ENCODE data around the gene ITGA5.
A peak's percentile ranks its signal among the peaks of the same experiment; 100 is the strongest.
"Not testable (repeated sequence)": the region's sequence is repeated elsewhere in the genome, so short reads cannot be mapped to it uniquely, and the experiment has no call there.

ITGA5 gene

DNA sequence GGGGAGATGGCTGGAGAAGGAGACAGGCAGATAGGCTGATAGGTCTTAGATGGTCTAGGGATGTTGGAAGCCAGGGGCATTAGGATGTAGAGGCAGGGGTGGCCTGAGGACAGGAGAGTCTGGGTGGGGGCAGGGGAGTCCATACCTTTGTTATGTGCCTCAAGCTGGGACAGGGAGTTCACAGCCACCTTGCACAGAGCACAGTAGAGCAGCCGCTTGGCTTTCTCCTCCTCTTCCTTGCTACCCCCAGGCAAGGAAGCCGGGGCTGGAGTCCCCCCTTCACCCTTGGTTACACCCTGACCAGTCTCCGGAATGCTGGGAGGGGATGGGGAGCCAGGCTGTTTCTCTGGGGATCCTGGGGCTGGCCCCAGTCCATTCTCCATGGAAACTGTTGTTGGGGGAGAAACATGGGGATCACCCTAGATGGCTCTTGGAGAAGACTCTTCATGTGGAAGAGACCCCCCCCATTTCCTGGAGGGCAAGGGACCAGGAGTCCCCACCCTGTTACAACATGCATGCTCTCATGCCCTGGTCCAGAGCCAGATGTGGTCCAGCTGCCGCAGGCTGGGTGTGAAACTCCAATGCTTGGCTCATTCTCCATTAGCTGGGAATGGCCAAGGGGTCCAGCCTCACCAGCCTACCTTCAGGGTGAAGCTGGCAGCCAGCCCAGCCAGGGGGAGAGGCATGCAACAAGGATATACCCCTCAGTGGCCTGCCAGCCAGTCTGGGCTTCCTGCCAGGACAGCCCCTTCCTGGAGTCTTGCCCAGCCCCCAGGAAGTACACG, 47.5 kb downstream of the ITGA5 start:
- DNase-seq (ENCODE audit: low spot score) = no peak

DNA sequence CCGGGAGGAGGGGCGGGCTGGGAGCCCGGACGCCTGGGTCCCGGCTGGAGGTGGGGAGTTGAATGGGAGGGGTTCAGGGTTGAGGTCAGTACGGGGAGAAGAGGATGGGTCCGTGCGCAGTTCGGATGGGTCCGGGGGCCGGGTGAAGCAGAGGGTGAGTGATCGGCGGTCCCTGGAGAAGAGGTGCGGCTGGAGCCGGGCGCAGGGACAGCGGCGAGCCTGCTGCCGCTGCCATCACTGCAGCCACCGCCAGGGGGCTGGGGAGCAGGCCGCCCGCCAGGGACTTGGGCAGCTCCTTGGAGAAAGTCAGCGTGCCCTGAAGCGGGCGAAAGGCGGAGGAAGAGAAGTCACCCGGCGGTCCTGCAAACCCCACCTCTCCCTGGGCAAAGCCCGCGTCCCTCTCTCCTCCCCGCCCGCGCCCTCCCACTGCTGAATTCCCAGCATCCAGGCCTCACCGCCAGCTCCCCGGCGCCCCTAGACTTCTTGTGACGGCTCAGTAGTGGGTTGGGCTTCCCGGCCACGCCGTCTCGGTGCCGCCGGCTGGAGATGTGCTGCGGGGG, 48.8 kb downstream of the ITGA5 start:
- peak; percentile 88 for DNase-seq (ENCODE audit: low spot score)

GRCh38 chr12:54369597-54370131, 49.4 kb downstream of the ITGA5 start:
- DNase-seq (ENCODE audit: low spot score) = no peak

DNA sequence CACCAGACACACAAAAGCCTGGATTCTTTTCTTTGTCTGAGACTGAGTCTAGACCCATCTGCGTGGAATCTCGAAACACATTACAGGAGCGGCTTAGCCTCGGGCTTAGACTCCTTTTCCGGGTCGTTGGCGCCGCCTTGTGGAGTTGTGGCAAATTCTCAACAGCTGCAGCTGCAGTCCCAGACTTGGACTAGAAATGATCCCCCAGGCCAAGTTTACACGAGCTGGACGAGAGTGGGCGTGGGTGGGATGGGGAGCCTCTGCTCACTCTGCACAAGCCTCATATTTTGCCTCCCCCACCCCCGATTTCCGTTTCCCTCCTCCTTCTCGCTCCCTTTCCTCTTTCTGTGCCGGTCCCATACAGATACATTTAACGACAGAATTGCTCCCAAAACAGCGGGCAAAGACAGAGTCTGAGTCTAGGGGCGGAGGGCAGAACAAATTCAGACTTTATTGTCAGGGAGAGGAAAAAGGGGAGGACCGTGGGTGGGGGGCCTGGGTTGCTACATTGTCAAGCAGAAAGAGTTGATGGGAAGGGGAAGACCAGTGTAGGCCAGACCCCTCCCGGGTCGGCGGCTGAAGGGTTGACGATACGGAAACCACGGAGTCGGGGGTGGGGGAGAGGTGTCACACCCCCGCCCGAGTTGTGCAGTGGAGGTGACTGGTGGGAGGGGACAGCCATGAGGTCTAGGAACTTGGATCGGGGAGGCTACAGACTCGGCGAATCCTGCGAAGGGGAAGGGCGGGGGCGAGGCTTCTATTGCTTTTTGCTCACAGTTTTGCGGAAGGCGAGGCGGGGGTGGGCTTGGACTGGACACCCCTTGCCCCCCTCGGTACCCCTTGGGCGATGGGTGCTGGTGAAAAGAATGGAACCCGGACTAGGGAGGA, 50.1 kb downstream of the ITGA5 start:
- DNase-seq (ENCODE audit: low spot score) = peak; percentile 82

DNA sequence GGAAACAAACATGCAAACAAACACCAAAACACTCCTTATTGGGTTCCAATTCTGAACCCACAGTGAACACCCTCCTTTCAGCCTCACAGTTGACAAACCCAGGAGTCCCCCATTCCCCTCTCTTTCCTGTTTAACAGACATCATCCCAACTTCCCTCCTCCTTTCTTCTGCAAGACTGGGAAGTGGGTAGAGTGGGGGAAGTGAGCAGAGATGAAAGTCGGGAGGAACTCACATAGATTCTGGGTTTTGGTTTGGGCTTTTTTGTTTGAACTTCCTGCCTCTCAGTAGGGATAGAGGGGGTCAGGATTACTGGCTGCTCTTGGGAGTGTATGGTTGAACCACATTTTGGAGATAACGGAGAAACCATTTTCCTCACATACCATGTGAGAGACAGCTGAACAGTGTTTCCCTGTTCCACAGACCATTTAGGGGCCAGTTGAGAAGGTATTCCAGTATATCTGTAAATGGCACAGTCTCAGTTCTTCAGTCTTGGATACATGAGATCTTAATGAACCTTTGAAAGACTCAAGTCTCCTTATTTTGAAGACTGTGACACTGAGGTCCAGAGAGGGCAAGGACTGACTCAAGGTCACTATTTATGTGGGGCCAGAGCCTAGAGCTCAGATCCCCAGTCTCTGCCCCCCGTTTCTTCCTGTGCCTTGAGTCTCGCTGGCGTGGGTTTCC, 50.9 kb downstream of the ITGA5 start:
- no peak for DNase-seq (ENCODE audit: low spot score)

DNA sequence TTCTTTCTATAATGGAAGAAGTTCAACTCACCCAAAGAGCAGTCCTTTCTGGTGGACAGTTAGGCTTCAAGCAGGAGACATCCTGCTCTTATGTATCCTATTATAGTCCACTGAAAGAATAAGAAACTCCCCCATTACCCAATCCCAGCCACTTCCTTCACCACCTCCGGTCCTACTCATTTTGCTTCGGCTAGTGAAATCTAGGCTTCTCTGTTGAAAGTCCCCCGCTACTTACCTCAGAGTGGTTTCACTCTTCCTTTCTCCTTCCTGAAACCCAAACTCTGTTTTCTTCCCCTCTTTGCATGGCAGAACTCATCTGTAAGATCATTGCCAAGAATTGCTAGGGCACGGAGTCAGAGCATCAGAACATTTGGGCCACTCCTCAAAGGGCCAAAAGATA, 54.7 kb downstream of the ITGA5 start, which contains the start of gene GPR84:
TSS of gene GPR84 (minus strand) at position 74 of the 400 bp plus-strand sequence. CDS start 635 bp downstream, outside the sequence.
- no peak for DNase-seq (ENCODE audit: low spot score)

GRCh38 chr12:54363618-54364017, 55.4 kb downstream of the ITGA5 start:
- DNase-seq (ENCODE audit: low spot score) = no peak

GRCh38 chr12:54363047-54363446, 56.0 kb downstream of the ITGA5 start:
- DNase-seq (ENCODE audit: low spot score) = no peak

DNA sequence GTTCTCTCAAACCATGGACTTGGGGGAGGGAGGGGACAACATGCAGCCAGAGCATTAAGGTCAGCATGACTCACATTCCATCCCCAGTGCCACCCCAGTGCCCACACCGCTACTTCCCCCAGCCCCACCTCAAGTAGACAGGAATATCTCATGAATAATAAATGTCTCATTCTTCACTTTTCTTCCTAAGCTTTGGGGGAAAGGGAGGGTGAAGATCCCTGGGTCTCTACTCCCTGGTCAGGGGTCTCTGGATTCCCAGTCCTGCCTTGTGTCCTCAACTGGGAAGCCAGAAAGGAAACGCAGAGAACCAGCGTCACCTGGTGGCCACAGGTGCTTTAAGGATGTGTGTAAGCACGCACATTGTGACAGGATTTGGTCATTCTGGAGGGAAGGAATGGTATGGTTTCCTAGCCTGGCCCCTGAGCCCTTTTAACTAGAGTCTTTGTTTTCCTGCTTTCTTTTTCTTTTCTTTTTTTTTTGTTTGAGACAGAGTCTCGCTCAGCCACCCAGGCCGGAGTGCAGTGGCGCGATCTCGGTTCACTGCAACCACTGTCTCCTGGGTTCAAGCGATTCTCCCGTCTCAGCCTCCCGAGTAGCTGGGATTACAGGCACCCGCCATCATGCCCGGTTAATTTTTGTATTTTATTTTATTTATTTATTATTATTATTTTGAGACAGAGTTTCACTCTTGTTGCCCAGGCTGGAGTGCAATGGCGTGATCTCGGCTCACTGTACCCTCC, 58.2 kb downstream of the ITGA5 start:
- DNase-seq (ENCODE audit: low spot score) = peak; percentile 62

DNA sequence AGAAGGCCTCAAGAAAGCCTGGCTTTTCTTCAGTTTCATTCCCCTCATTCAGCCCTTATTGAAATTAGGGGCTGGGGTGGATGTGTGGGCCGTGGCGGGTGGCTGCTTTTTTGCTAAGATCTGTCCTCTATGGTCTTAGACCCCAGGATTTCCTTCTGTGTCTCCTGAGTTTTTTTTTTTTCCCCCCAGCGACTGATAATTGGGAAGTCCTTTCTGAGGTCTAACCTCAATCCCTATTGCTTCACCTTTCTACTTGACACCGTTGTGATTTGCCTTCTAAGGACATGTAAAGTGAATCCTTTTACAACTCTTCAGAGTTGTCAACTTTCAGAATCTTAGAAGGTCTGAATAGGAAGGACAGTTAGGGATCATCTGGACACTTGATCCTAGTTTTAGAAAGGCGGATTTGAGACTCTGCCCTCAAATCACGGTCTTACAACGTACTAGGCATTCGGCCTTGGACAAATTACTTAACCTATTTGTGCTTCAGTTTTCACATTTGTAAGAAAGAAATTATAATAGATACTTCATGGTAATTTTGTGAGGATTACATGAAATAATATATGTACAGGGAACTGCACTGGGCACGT, 59.2 kb downstream of the ITGA5 start:
- no peak for DNase-seq (ENCODE audit: low spot score)

DNA sequence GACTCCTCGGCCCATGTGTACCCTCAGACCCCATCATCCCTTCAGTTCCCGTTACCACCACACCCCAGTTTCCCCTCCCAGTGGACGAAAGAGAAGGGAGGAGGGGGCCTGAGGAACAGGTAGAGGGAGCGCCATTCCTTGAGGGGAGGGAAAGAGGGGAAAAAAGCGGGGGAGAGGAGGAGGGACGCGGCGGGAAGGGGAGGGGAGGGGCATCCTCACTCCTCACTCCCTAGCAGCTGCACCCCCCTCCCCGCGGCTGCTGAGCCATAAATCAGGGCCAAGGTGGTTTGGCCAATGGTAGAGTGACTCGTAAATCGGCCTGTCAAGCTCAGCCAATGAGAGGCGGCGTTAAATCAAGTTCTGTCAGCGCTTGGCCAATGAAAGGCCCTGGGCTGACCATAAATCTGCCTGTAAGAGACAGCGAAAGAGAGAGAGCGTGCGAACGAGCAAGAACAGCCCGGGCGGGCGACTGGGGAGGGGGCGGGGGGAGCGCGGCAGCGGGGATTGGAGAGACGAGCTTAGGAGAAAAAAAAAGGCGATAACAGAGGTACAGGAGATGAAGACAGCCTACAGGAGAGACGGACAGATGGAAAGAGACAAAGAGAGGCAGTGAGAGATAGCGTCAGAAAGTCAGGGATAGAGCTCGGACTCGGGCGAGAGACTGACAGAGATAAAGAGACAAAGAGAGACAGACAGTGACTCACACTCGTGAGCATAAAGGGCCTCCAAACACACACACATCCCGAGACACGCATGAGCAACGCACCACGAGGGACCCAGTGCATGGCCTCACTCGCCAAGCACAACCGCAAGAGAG, 59.9 kb downstream of the ITGA5 start:
- DNase-seq (ENCODE audit: low spot score) = peak; percentile 94

- DNase-seq (ENCODE audit: low spot score) = no peak
Observed at GRCh38 chr12:54358191-54358944, 60.7 kb downstream of the ITGA5 start.

- DNase-seq (ENCODE audit: low spot score) = no peak
Observed at GRCh38 chr12:54357506-54358190, 61.4 kb downstream of the ITGA5 start.

- no peak for DNase-seq (ENCODE audit: low spot score)
Observed at GRCh38 chr12:54356951-54357356, 62.1 kb downstream of the ITGA5 start.

GRCh38 chr12:54356228-54356627, 62.8 kb downstream of the ITGA5 start:
- no peak for DNase-seq (ENCODE audit: low spot score)

GRCh38 chr12:54355104-54355815, 63.8 kb downstream of the ITGA5 start:
- DNase-seq (ENCODE audit: low spot score) = no peak

DNA sequence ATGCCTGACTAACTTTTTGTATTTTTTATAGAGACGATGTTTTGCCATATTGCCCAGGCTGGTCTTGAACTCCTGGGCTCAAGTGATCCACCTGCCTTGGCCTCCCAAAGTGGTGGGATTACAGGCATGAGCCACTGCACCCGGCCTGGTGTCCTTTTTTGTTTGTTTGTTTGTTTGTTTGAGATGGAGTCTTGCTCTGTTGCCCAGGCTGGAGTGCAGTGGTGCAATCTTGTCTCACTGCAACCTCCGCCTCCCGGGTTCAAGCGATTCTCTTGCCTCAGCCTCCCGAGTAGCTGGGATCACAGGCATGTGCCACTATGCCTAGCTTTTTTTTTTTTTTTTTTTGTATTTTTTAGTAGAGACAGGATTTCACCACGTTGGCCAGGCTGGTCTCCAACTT, 64.8 kb downstream of the ITGA5 start:
- not testable (repeated sequence) for DNase-seq (ENCODE audit: low spot score)

Measured in HuH-7.5 (cell line).